Activated CD4-positive, alpha-beta memory T cell treated with anti-CD3 and anti-CD28 coated beads for 36 hours (primary cell): ENCODE data around the gene ACR. TPM values are rescaled to one million over a fixed set of nuclear protein-coding genes. Genes with fewer than 3 reads are reported as not detected.
"Not testable (repeated sequence)": the region's sequence is repeated elsewhere in the genome, so short reads cannot be mapped to it uniquely, and the experiment has no call there.

Experiments used
- CTCF ChIA-PET: fragments of 350-600 bp; sonication (Branson Sonifier 250); formaldehyde crosslinking; loops from one replicate; lab custom pipeline; 2021; ENCODE audit warnings: antibody characterized with exemption, inconsistent platforms; lab: Charles Lee
- POLR2A ChIA-PET: fragments of 350-600 bp; sonication (Branson Sonifier 250); formaldehyde crosslinking; loops from one replicate; lab custom pipeline; 2021; ENCODE audit warnings: antibody characterized with exemption; lab: Charles Lee
- DNase-seq: peaks from one replicate; pipeline ENCODE4 v3.0.0-alpha.2; 2020
- H3K27ac Mint-ChIP-seq: one replicate; pipeline ENCODE4 v1.8.0; 2021; ENCODE audit warnings: mixed read lengths
- H3K27me3 Mint-ChIP-seq: one replicate; pipeline ENCODE4 v1.8.0; 2021; ENCODE audit warnings: mixed read lengths
- H3K36me3 Mint-ChIP-seq: one replicate; pipeline ENCODE4 v1.8.0; 2021; ENCODE audit warnings: mixed read lengths
- H3K4me1 Mint-ChIP-seq: one replicate; pipeline ENCODE4 v1.8.0; 2021; ENCODE audit warnings: low read depth, mixed read lengths
- H3K4me3 Mint-ChIP-seq: one replicate; pipeline ENCODE4 v1.8.0; 2021; ENCODE audit warnings: mild to moderate bottlenecking, mixed read lengths
- H3K9me3 Mint-ChIP-seq: one replicate; pipeline ENCODE4 v1.8.0; 2021; ENCODE audit warnings: mixed read lengths
- intact Hi-C: fragments of 100-400 bp; cut with micrococcal nuclease; formaldehyde crosslinking; loops from one replicate; pipeline ENCODE4 v1.15.1; 2023
- total RNA-seq, 2 experiments: library from RNA; stranded (reverse); gene quantifications; one replicate each; pipeline ENCODE4 v1.2.3, GENCODE V29; 2021

ACR gene
- total RNA-seq, 2 experiments from 2014 or later, result not detected

- DNase-seq, result no peak
- H3K4me3 Mint-ChIP-seq, result no peak overlapping the region
- no peak overlapping the region for H3K27ac Mint-ChIP-seq
- no peaks in the 10 kb centered on the region for H3K9me3 Mint-ChIP-seq
- H3K4me1 Mint-ChIP-seq, result peaks cover 3% of the 10 kb centered on the region
- POLR2A ChIA-PET, result no interaction called here
- H3K27me3 Mint-ChIP-seq, result no peaks in the 10 kb centered on the region
- intact Hi-C loops, result no loop called here
- H3K36me3 Mint-ChIP-seq, result no peaks in the 10 kb centered on the region
- CTCF ChIA-PET, result interaction anchor here (0.6 kb wide), 1 partner anchor 41 kb away, joined by 3 read pairs; no protein-coding TSS in a partner anchor
These were observed 5.3 kb upstream of the ACR start for GRCh38 chr22:50732681-50733080.

DNA sequence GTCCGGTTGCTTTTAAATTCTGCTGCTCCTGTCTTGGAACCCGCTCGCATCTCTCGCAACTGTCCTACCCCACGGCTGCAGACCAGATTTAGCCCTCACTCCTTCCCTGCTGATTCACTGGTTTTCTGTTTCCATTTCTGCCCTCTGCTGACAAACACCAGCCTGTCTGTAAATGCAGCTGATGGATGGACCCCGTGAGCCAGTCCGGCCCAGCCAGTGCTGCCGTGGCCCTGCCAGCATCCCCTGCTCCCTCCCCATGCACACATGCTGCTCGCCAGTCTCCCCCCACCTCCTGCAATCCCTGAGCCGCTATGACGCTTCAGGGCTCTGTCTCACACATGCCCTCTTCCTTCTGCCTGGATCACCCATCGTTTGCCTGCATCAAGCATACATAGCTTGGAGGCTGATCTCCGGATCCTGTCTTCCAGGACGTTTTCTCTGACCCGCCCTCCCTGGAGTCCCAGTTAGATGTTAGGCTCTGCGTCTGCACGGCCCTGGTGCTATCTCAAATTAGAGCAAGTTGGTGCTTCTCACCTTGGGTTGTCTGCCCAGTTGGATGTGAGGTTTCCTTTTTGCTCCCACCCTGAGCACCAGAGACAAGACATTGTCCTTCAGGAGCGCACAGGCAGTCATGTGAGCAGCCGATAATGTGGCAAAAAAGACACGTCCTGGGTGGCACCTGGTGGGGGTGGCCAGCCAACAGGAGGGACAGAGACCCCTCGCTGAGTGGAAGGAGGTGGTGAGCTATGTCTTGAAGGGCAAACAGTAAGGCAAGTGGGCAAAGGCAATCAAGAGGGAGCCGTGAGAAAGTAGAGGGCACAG lies 4.3 kb upstream of the ACR start:
- peaks cover 3% of the 10 kb centered on the region for H3K4me1 Mint-ChIP-seq
- H3K27me3 Mint-ChIP-seq, result no peaks in the 10 kb centered on the region
- H3K36me3 Mint-ChIP-seq, result no peaks in the 10 kb centered on the region
- no peak for DNase-seq
- ChIA-PET POLR2A (no interaction called here), CTCF (no interaction called here)
- H3K9me3 Mint-ChIP-seq, result no peaks in the 10 kb centered on the region
- intact Hi-C loops, result no loop called here
- no peak overlapping the region for H3K4me3 Mint-ChIP-seq
- H3K27ac Mint-ChIP-seq, result no peak overlapping the region

GRCh38 chr22:50734343-50734771 lies 3.6 kb upstream of the ACR start:
- intact Hi-C loops, result no loop called here
- POLR2A ChIA-PET, result no interaction called here
- H3K27ac Mint-ChIP-seq, result no peak overlapping the region
- no peaks in the 10 kb centered on the region for H3K9me3 Mint-ChIP-seq
- no peaks in the 10 kb centered on the region for H3K27me3 Mint-ChIP-seq
- no peak overlapping the region for H3K4me3 Mint-ChIP-seq
- peaks cover 3% of the 10 kb centered on the region for H3K4me1 Mint-ChIP-seq
- no peaks in the 10 kb centered on the region for H3K36me3 Mint-ChIP-seq
- CTCF ChIA-PET, result no interaction called here
- no peak for DNase-seq

DNA sequence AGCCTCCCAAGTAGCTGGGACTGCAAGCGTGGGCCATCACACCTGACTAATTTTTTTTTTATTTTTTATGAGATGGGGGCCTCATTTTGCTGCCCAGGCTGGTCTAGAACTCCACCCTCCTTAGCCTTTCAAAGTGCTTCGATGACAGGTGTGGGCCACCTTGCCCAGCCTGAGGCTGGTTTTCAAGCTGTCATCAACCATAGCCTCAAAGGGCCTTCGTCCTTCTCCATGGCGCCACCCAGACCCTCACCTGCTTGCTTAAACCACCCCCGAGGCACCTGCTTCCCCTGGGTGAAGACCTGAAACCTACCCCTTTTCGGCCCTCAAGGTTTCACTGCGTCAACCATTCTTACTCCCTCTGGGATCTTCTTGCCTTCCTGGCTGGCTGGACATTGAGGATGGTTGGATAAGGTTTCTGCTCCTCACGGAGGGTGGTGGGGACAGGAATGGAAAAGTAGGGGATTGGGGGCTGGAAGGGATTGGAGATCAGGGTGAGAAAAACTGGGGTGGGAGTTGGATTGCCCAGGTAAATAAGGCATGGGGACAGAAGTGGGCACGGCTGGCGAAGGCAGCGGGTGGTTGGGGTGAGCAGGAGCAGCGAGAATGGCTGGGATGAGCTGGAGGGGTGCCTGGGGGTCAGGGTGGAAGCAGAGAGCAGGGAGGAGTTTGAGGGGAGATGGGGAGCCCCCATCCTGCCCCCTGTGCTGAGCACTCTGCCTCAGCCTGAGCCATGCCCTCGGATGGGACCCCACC lies 2.8 kb upstream of the ACR start:
- Mint-ChIP-seq H3K9me3 (no peaks in the 10 kb centered on the region), H3K36me3 (no peaks in the 10 kb centered on the region), H3K4me1 (peaks cover 3% of the 10 kb centered on the region), H3K27ac (no peak overlapping the region), H3K27me3 (no peaks in the 10 kb centered on the region), H3K4me3 (no peak overlapping the region)
- POLR2A ChIA-PET, result no interaction called here
- intact Hi-C loops, result no loop called here
- no peak for DNase-seq
- CTCF ChIA-PET, result interaction anchor here (0.9 kb wide), 1 partner anchor 9 kb away, joined by 3 read pairs; no protein-coding TSS in a partner anchor

- POLR2A ChIA-PET, result no interaction called here
- intact Hi-C loops, result no loop called here
- Mint-ChIP-seq H3K27ac (no peak overlapping the region), H3K9me3 (no peaks in the 10 kb centered on the region), H3K4me1 (peaks cover 3% of the 10 kb centered on the region), H3K27me3 (no peaks in the 10 kb centered on the region), H3K36me3 (no peaks in the 10 kb centered on the region), H3K4me3 (no peak overlapping the region)
- CTCF ChIA-PET, result interaction anchor here (0.9 kb wide), 1 partner anchor 9 kb away, joined by 3 read pairs; no protein-coding TSS in a partner anchor
- DNase-seq, result no peak
These were observed 2.3 kb upstream of the ACR start for GRCh38 chr22:50735739-50736030.

DNA sequence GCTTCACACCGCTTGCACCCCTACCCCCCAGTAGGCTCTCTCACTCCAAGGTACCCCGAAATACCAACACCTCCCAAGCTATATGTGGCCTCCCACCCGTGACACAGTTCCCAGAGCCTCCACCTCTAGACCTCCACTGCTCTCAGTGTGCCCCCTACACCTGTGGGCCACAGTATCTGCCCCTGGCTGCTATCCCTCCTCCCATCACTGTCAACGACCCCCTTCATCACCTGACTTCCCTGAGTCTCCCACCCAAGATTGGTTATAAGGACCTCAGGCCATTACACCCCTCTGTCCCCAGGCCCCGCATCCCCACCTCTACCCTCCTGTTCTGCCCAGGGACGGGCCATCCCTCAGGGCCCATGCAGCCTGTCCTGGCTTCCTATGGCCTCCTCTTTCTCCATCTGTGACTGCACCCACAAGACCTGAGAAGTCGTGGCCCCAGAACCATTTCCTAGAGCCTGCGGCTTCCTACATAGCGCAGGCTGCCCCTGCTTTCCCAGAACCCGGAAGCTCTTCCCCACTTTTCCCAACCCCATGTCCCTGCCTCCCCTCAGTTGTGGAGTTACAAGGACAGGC lies 734 bp downstream of the ACR start:
- peak; percentile 4 for DNase-seq
- POLR2A ChIA-PET, result no interaction called here
- Mint-ChIP-seq H3K9me3 (no peaks in the 10 kb centered on the region), H3K4me3 (no peak overlapping the region), H3K4me1 (no peaks in the 10 kb centered on the region), H3K27ac (no peak overlapping the region), H3K27me3 (no peaks in the 10 kb centered on the region), H3K36me3 (no peaks in the 10 kb centered on the region)
- CTCF ChIA-PET, result no interaction called here
- intact Hi-C loops, result no loop called here

- no peaks in the 10 kb centered on the region for H3K27me3 Mint-ChIP-seq
- CTCF ChIA-PET, result no interaction called here
These were observed 1.3 kb downstream of the ACR start for GRCh38 chr22:50739279-50739691.

DNA sequence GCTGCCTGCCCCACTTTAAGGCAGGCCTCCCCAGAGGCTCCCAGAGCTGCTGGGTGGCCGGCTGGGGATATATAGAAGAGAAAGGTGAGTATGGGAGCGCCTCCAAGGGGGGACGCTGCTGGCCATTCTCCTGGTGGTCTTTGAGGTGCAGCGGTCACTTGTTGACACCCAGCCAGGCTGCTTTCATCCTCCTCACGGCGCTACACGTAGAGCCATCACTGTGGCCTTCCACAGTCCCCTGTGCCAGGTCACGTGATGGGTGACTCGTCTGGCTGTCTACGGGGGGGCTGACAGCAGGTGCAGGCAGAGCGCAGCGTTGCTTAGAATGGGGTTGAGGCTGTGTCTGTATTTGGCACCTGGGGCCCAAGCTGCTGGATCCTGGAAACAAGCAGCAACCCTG lies 1.9 kb downstream of the ACR start:
- no peaks in the 10 kb centered on the region for H3K27me3 Mint-ChIP-seq
- H3K36me3 Mint-ChIP-seq, result no peaks in the 10 kb centered on the region
- no peaks in the 10 kb centered on the region for H3K4me1 Mint-ChIP-seq
- H3K27ac Mint-ChIP-seq, result no peak overlapping the region
- peak; percentile 3 for DNase-seq
- POLR2A ChIA-PET, result no interaction called here
- no peak overlapping the region for H3K4me3 Mint-ChIP-seq
- no peaks in the 10 kb centered on the region for H3K9me3 Mint-ChIP-seq
- intact Hi-C loops, result no loop called here
- CTCF ChIA-PET, result no interaction called here

More at GRCh38 chr22:50739279-50739691, 1.3 kb downstream of the ACR start:
- Mint-ChIP-seq H3K4me1 (no peaks in the 10 kb centered on the region), H3K36me3 (no peaks in the 10 kb centered on the region), H3K27ac (no peak overlapping the region), H3K4me3 (no peak overlapping the region), H3K9me3 (no peaks in the 10 kb centered on the region)
- DNase-seq, result peak; percentile 5
- POLR2A ChIA-PET, result no interaction called here
- intact Hi-C loops, result no loop called here

GRCh38 chr22:50740714-50741113 lies 2.7 kb downstream of the ACR start:
- CTCF ChIA-PET, H3K4me1 Mint-ChIP-seq, H3K9me3 Mint-ChIP-seq: not testable (repeated sequence)

GRCh38 chr22:50744424-50744823 lies 6.4 kb downstream of the ACR start:
- CTCF ChIA-PET, H3K36me3 Mint-ChIP-seq, H3K27ac Mint-ChIP-seq, H3K27me3 Mint-ChIP-seq, H3K9me3 Mint-ChIP-seq, H3K4me3 Mint-ChIP-seq, POLR2A ChIA-PET, intact Hi-C loops, H3K4me1 Mint-ChIP-seq, DNase-seq: not testable (repeated sequence)

More at GRCh38 chr22:50740714-50741113, 2.7 kb downstream of the ACR start:
- DNase-seq, result peak; percentile 2
- H3K27ac Mint-ChIP-seq, POLR2A ChIA-PET, H3K36me3 Mint-ChIP-seq, H3K4me3 Mint-ChIP-seq, H3K27me3 Mint-ChIP-seq, intact Hi-C loops: not testable (repeated sequence)

GRCh38 chr22:50747521-50747920 lies 9.5 kb downstream of the ACR start:
- POLR2A ChIA-PET, H3K4me3 Mint-ChIP-seq, H3K27me3 Mint-ChIP-seq, H3K27ac Mint-ChIP-seq, intact Hi-C loops, H3K36me3 Mint-ChIP-seq, DNase-seq, H3K9me3 Mint-ChIP-seq, CTCF ChIA-PET, H3K4me1 Mint-ChIP-seq: not testable (repeated sequence)

DNA sequence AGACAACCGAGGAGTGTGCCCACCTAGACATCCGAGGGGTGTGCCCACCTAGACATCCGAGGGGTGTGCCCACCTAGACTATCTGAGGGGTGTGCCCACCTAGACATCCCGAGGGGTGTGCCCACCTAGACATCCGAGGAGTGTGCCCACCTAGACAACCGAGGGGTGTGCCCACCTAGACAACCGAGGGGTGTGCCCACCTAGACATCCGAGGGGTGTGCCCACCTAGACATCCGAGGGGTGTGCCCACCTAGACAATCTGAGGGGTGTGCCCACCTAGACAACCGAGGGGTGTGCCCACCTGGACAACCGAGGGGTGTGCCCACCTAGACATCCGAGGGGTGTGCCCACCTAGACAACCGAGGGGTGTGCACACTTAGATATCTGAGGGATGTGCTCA lies 10.6 kb downstream of the ACR start:
- H3K36me3 Mint-ChIP-seq, POLR2A ChIA-PET, CTCF ChIA-PET, H3K27ac Mint-ChIP-seq, intact Hi-C loops, H3K9me3 Mint-ChIP-seq, H3K4me3 Mint-ChIP-seq, H3K4me1 Mint-ChIP-seq, DNase-seq, H3K27me3 Mint-ChIP-seq: not testable (repeated sequence)
